ELR (cell line): Measurements from ENCODE around the gene TCF7L2.

Source experiments
- DNase-seq: peaks from one replicate; pipeline ENCODE4 v3.0.0-alpha.2; 2015; ENCODE audit warnings: low read depth

Gene TCF7L2

GRCh38 chr10:113179966-113180365 lies 229.9 kb downstream of the TCF7L2 start:
- no peak for DNase-seq

- no peak for DNase-seq
These were observed 230.5 kb downstream of the TCF7L2 start for GRCh38 chr10:113180401-113181154.

- no peak for DNase-seq
These were observed 232.1 kb downstream of the TCF7L2 start for GRCh38 chr10:113182154-113182553.

GRCh38 chr10:113183573-113183972 lies 233.5 kb downstream of the TCF7L2 start:
- no peak for DNase-seq

GRCh38 chr10:113187063-113187777 lies 237.2 kb downstream of the TCF7L2 start:
- no peak for DNase-seq

- peak; percentile 71 for DNase-seq
These were observed 249.4 kb downstream of the TCF7L2 start for GRCh38 chr10:113199459-113199858.

- DNase-seq, result no peak
These were observed 252.0 kb downstream of the TCF7L2 start for GRCh38 chr10:113202011-113202410.

GRCh38 chr10:113207924-113208323 lies 257.9 kb downstream of the TCF7L2 start:
- DNase-seq, result no peak

- no peak for DNase-seq
These were observed 263.0 kb downstream of the TCF7L2 start for GRCh38 chr10:113213035-113213434.

GRCh38 chr10:113214331-113214730 lies 264.3 kb downstream of the TCF7L2 start:
- DNase-seq, result no peak

GRCh38 chr10:113216102-113216501 lies 266.1 kb downstream of the TCF7L2 start:
- no peak for DNase-seq
